Heart left ventricle (tissue), 13 donors: Measurements from ENCODE around the gene ZCCHC7.

Experiments
- POLR2A ChIP-seq, 2 donors: fragments of 450-650 bp; IDR thresholded peaks; one replicate each; pipeline ENCODE4 v1.6.1; 2017; ENCODE audit warnings: antibody characterized with exemption in 2 of 2, mild to moderate bottlenecking in 2 of 2, moderate library complexity in 2 of 2
- TF ChIP-seq, protein P1 (sequence below), 12 donors: fragments of 200-600 bp; sonication (generic) in 4 of 12; IDR thresholded peaks; one replicate each; pipeline versions ENCODE4 v1.5.0 to v1.8.0; 2018 to 2022; ENCODE audit warnings: antibody characterized with exemption in 12 of 12, mild to moderate bottlenecking in 5 of 12
- donor health status: ischemic (EF 13 %, LVEDD 7.1; RV severe dilation, severe dysfunction).
- donor health status: DM: no; HTN: yes; CAD: no.
- donor health status: DM: no; HTN: no; CAD: no.
- donor health status: ischemic (EF 25% LVEDD 6.9; RV normal size, moderate dysfunction).
- donor health status: ischemic (EF 25% LVEDD 5.7; RV mildly dilated, moderate dysfunction).
- donor health status: ischemic (EF 35%, LVEDD 5.7; RV mildly dilated, moderate dysfunction).
- donor health status: nonischemic (EF 11% LVEDD 7.7; RV severe dilation, severe dysfunction).
- donor health status: DM: yes; HTN: yes; CAD: no.
- donor health status: PGD.
- donor health status: ischemic (EF 29% LVEDD 5.4; RV normal size, mild dysfunction).
- donor health status: nonischemic (EF 23%, LVEDD 6.1; RV moderate dilation, normal function).

DNA sequence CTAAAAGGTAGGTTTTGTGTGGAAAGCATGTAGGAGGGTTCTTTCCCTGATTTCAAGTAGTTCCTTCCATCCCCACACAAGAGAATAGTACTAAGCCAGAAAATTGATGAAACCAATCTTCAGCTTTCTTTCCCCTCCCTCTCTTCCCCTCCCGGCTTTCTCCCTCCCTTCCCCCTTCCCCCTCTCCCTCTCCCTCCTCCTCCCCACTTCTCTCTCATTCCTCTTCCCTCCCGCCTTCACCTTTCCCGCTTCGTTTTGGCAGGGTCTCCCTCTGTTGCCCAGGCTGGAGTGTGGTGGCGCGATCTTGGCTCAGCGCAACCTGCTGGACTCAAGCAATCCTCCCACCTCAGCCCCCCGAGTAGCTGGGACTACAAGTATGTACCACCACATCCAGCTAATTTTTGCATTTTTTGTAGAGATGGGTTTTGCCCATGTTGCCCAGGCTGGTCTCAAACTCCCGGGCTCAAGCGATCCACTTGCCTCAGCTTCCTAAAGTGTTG is 85.8 kb downstream of the ZCCHC7 start:
- TF ChIP-seq, protein P1, sequence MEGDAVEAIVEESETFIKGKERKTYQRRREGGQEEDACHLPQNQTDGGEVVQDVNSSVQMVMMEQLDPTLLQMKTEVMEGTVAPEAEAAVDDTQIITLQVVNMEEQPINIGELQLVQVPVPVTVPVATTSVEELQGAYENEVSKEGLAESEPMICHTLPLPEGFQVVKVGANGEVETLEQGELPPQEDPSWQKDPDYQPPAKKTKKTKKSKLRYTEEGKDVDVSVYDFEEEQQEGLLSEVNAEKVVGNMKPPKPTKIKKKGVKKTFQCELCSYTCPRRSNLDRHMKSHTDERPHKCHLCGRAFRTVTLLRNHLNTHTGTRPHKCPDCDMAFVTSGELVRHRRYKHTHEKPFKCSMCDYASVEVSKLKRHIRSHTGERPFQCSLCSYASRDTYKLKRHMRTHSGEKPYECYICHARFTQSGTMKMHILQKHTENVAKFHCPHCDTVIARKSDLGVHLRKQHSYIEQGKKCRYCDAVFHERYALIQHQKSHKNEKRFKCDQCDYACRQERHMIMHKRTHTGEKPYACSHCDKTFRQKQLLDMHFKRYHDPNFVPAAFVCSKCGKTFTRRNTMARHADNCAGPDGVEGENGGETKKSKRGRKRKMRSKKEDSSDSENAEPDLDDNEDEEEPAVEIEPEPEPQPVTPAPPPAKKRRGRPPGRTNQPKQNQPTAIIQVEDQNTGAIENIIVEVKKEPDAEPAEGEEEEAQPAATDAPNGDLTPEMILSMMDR (IDR thresholded peaks at IDR 0.05), result no peak
- no peak for TF ChIP-seq POLR2A (IDR thresholded peaks at IDR 0.05)
